HUES6 (cell line): ENCODE measurements around the gene ITPR3.

ENCODE experiments used
- H3K27ac ChIP-seq: 2 replicates; pipeline ENCODE4 v1.7.0; 2013; ENCODE audit warnings: low read depth, mild to moderate bottlenecking, low read length, inconsistent platforms
- H3K27me3 ChIP-seq: 2 replicates; pipeline ENCODE4 v1.6.1; 2013; ENCODE audit warnings: low read length; ENCODE audit not compliant: control insufficient read depth, insufficient read depth
- H3K36me3 ChIP-seq: 2 replicates; pipeline ENCODE4 v1.6.1; 2013; ENCODE audit warnings: low read length; ENCODE audit not compliant: control insufficient read depth, insufficient read depth
- H3K4me1 ChIP-seq: 2 replicates; pipeline ENCODE4 v1.6.1; 2013; ENCODE audit warnings: low read length; ENCODE audit not compliant: control insufficient read depth, insufficient read depth
- H3K4me3 ChIP-seq: 2 replicates; pipeline ENCODE4 v1.5.1; 2013; ENCODE audit warnings: low read depth, low read length
- H3K9ac ChIP-seq: one replicate; pipeline ENCODE4 v1.6.1; 2013; ENCODE audit warnings: mild to moderate bottlenecking, low read length
- H3K9me3 ChIP-seq: 2 replicates; pipeline ENCODE4 v1.6.1; 2013; ENCODE audit warnings: low read depth, low read length; ENCODE audit not compliant: control insufficient read depth, insufficient read depth

The ITPR3 gene

DNA sequence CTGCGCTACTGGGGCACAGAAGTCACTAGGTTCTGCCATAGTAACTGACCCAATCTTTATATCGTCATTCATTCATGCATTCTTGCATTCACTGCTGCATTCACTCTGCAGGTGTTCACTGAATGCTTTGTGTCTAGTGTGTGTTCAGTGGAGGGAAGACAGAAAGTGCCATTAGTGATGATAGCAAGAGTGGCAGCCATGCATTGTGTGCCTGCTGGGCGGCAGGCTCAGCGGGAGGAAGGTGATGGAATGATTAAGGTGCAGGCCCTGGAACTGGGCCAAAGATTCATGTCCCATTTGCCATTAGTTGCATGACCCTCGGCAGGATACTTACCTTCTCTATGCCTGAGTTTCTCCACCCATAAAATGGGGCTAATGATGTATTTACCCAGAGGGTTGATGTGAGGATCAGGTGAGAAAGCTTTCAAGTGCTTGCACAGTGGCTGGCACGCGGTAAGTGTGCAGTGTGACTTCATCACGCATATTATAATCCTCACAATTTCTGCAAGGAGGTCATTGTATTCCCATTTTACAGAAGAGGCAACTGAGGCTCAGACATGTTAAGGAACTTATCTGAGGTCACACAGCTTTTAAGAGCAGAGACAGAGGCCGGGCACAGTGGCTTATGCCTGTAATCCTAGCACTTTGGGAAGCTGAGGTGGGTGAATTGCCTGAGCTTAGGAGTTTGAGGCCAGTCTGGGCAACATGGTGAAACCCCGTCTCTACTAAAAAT is 40.1 kb downstream of the ITPR3 start:
- H3K4me1 ChIP-seq = peaks cover 7% of the 10 kb centered on the region; the same call in 1 of the 2 replicates
- no peak overlapping the region for H3K9ac ChIP-seq
- no peak overlapping the region for H3K27ac ChIP-seq
- H3K4me3 ChIP-seq = no peak overlapping the region
- H3K9me3 ChIP-seq = no peaks in the 10 kb centered on the region
- H3K27me3 ChIP-seq = no peaks in the 10 kb centered on the region
- H3K36me3 ChIP-seq = peaks cover 45% of the 10 kb centered on the region

GRCh38 chr6:33662318-33662717 is 41.2 kb downstream of the ITPR3 start:
- Histone ChIP-seq H3K9me3 (no peaks in the 10 kb centered on the region), H3K27me3 (no peaks in the 10 kb centered on the region), H3K4me1 (no peaks in the 10 kb centered on the region), H3K27ac (no peak overlapping the region), H3K4me3 (no peak overlapping the region), H3K36me3 (peaks cover 50% of the 10 kb centered on the region), H3K9ac (no peak overlapping the region)

DNA sequence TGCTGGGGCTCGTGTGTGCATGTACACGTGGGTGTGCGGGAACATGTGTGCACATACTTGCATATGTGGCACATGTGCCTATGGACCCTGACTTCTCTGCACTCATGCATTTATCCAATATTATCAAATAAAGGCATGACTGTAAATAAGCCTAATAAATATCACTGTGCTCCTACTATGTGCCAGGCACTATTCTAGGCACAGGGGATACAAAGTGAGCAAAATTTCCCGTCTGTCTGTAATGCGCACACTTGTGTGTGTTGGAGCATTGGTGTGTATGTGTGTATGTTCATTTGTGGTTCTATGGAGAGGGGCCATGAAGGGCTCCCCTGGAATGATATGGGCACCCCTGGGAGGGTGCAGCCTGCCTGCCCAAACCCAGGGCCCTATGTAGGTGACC is 41.9 kb downstream of the ITPR3 start:
- peaks cover 53% of the 10 kb centered on the region for H3K36me3 ChIP-seq
- H3K9ac ChIP-seq = no peak overlapping the region
- H3K27ac ChIP-seq = no peak overlapping the region
- no peak overlapping the region for H3K4me3 ChIP-seq
- no peaks in the 10 kb centered on the region for H3K27me3 ChIP-seq
- no peaks in the 10 kb centered on the region for H3K4me1 ChIP-seq
- no peaks in the 10 kb centered on the region for H3K9me3 ChIP-seq

DNA sequence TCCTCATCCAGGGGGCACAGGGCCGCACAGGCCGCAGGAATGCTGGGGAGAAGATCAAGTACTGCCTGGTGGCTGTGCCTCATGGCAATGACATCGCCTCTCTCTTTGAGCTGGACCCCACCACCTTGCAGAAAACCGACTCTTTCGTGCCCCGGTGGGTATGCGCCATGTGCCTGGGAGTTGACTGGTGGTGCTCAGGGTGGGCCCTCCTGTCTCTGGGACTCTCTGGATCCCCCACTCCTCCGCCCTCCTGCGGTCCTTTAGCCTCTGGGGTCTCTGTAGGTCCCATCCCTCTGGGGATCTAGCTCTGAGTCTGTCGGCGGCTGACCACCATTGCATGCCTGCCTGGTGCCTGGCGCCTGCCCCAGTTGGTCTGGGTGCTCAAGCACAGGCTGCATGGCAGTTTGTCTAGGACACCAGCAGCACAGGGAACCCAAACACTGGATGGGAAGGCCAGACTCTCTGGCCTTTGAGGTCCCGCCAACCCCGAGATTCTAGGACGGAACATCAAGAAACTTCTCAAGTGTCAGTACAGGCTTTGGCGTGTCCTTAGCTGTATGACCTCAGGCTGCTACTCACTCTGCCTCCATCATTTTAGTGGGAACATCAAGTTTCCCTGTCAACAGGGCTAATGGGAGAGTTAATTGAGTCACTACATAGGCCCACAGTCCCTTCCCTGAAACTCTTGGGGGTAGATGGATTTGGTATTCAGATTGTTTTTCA is 42.8 kb downstream of the ITPR3 start:
- no peaks in the 10 kb centered on the region for H3K9me3 ChIP-seq
- no peak overlapping the region for H3K9ac ChIP-seq
- H3K27me3 ChIP-seq = no peaks in the 10 kb centered on the region
- peaks cover 5% of the 10 kb centered on the region; the same call in 1 of the 2 replicates for H3K4me1 ChIP-seq
- H3K27ac ChIP-seq = no peak overlapping the region
- peaks cover 55% of the 10 kb centered on the region for H3K36me3 ChIP-seq
- H3K4me3 ChIP-seq = no peak overlapping the region

DNA sequence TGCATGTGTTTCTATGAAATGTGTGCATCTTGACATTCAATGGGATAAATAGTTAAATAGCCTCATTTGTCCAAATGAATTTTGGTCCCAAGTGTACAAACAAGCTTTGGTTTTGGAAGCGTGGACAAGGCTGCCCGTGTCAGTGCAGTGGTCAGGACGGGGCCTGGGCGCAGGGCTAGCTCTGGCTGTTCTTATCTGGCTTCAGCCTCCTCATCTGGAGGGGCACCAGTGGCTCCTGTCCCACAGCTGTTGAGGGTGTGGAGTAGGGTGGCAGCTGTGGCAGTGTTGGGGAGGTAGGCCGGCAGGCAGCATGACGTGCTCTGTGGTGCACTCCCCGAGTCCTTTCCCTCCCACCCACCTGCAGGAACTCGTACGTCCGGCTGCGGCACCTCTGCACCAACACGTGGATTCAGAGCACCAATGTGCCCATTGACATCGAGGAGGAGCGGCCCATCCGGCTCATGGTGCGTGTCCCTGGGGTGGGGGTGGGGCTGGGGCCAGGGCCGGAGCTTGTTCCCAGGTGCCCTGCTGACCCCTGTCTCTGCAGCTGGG is 43.5 kb downstream of the ITPR3 start:
- H3K4me1 ChIP-seq = peaks cover 5% of the 10 kb centered on the region; the same call in 1 of the 2 replicates
- no peak overlapping the region for H3K4me3 ChIP-seq
- H3K27me3 ChIP-seq = no peaks in the 10 kb centered on the region
- peaks cover 52% of the 10 kb centered on the region for H3K36me3 ChIP-seq
- no peak overlapping the region for H3K9ac ChIP-seq
- H3K9me3 ChIP-seq = no peaks in the 10 kb centered on the region
- H3K27ac ChIP-seq = no peak overlapping the region

- H3K9ac ChIP-seq = no peak overlapping the region
- H3K9me3 ChIP-seq = no peaks in the 10 kb centered on the region
- peaks cover 5% of the 10 kb centered on the region; the same call in 1 of the 2 replicates for H3K4me1 ChIP-seq
- no peaks in the 10 kb centered on the region for H3K27me3 ChIP-seq
- no peak overlapping the region for H3K4me3 ChIP-seq
- H3K27ac ChIP-seq = no peak overlapping the region
- H3K36me3 ChIP-seq = peaks cover 63% of the 10 kb centered on the region
These were observed 44.8 kb downstream of the ITPR3 start for GRCh38 chr6:33665957-33666356.

- Histone ChIP-seq H3K4me3 (no peak overlapping the region), H3K9ac (no peak overlapping the region), H3K27ac (no peak overlapping the region), H3K9me3 (no peaks in the 10 kb centered on the region), H3K4me1 (peaks cover 12% of the 10 kb centered on the region; the same call in 1 of the 2 replicates), H3K36me3 (peaks cover 70% of the 10 kb centered on the region), H3K27me3 (no peaks in the 10 kb centered on the region)
These were observed 46.0 kb downstream of the ITPR3 start for GRCh38 chr6:33667072-33667471.

GRCh38 chr6:33667776-33668175 is 46.7 kb downstream of the ITPR3 start:
- H3K4me3 ChIP-seq = no peak overlapping the region
- H3K36me3 ChIP-seq = peaks cover 71% of the 10 kb centered on the region
- H3K27ac ChIP-seq = no peak overlapping the region

DNA sequence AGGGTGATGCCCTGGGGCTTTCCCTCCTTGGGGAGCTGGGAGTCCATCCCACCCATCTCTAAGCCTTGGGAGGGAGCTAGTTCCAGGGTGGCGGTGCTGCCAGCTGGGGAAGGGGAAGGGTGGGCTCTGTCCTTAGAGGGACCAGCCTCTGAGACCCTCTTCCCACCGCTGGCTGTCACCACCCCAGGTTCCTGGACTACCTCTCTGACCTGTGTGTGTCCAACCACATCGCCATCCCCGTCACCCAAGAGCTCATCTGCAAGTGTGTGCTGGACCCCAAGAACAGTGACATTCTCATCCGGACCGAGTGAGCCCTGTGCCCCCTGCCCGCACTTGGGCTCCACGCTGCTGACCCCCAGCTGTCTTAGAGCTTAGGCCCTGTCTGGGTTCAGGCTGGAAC is 47.2 kb downstream of the ITPR3 start:
- Histone ChIP-seq H3K9me3 (no peaks in the 10 kb centered on the region), H3K4me1 (peaks cover 12% of the 10 kb centered on the region; the same call in 1 of the 2 replicates), H3K36me3 (peaks cover 68% of the 10 kb centered on the region), H3K27me3 (no peaks in the 10 kb centered on the region), H3K9ac (no peak overlapping the region), H3K27ac (no peak overlapping the region), H3K4me3 (no peak overlapping the region)

More at GRCh38 chr6:33667776-33668175, 46.7 kb downstream of the ITPR3 start:
- H3K9ac ChIP-seq = no peak overlapping the region
- no peaks in the 10 kb centered on the region for H3K9me3 ChIP-seq
- H3K27me3 ChIP-seq = no peaks in the 10 kb centered on the region
- peaks cover 12% of the 10 kb centered on the region; the same call in 1 of the 2 replicates for H3K4me1 ChIP-seq

DNA sequence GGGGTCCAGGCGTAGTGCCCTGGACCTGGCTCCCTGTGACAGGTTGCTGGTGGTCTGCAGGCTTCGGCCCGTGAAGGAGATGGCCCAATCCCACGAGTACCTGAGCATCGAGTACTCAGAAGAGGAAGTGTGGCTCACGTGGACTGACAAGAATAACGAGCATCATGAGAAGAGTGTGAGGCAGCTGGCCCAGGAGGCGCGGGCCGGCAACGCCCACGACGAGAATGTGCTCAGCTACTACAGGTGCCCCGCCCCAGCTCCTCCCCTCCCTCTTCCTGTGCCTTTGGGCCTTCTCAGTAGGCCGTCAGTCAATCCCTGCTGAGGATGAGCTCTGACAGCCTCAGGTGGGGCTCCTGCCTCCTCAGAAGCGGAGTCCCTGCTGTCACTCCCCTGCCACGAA is 47.8 kb downstream of the ITPR3 start:
- Histone ChIP-seq H3K27me3 (no peaks in the 10 kb centered on the region), H3K9me3 (no peaks in the 10 kb centered on the region), H3K27ac (no peak overlapping the region), H3K9ac (no peak overlapping the region), H3K4me3 (no peak overlapping the region), H3K36me3 (peaks cover 73% of the 10 kb centered on the region), H3K4me1 (peaks cover 12% of the 10 kb centered on the region; the same call in 1 of the 2 replicates)

DNA sequence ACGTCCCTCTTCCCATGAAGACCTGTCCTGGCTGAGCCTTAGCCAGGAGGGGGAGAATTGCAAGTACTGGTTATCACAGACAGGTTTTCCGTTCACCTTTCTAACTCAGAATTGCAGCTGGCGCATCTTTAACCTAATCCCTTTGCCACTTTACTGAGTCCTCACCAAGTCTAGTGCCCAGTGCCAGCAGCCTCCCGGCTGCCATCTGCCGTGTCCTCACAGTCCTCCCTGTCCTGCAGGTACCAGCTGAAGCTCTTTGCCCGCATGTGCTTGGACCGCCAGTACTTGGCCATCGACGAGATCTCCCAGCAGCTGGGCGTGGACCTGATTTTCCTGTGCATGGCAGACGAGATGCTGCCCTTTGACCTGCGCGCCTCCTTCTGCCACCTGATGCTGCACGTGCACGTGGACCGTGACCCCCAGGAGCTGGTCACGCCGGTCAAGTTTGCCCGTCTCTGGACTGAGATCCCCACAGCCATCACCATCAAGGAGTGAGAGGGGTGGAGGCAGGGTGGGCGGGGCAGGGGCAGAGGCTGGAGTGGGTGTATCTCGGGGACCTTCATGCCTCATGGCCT is 49.1 kb downstream of the ITPR3 start:
- Histone ChIP-seq H3K36me3 (peaks cover 72% of the 10 kb centered on the region), H3K27ac (no peak overlapping the region), H3K27me3 (no peaks in the 10 kb centered on the region), H3K9me3 (no peaks in the 10 kb centered on the region), H3K9ac (no peak overlapping the region), H3K4me3 (no peak overlapping the region), H3K4me1 (peaks cover 12% of the 10 kb centered on the region; the same call in 1 of the 2 replicates)
